Measurements from ENCODE around the gene KRT34. TPM values are rescaled to one million over a fixed set of nuclear protein-coding genes. Genes with fewer than 3 reads are reported as not detected.
"Not testable (repeated sequence)": the region's sequence is repeated elsewhere in the genome, so short reads cannot be mapped to it uniquely, and the experiment has no call there.

KRT34 gene
- polyA plus RNA-seq, 3 donors, result 0.07 TPM; not detected in 2

DNA sequence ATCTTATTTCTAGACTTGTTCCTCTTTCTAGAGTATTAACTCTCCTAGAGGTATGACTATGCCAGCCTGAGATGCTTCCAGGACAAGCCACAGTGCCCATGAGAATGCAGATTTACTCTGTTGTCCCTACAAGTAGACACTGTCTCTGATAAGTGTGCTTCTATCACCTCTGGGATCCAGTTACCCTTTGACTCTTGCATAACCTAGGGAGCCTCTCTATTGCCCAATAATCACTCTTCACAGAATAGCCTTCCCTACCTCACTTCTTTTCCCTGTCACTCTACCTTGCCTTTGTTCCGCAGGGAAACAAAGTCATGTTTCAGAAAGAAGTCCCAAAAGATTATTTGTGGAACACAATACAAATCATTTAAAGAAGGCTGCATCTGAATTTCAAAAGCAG lies 1.6 kb upstream of the KRT34 start:
- no peak overlapping the region for H3K27ac ChIP-seq (ENCODE audit: low read depth, low read length)
- WGBS, 3 donors, result 85 to 94% (median 91%) methylated on average over 1 of the region's 1 CpG

DNA sequence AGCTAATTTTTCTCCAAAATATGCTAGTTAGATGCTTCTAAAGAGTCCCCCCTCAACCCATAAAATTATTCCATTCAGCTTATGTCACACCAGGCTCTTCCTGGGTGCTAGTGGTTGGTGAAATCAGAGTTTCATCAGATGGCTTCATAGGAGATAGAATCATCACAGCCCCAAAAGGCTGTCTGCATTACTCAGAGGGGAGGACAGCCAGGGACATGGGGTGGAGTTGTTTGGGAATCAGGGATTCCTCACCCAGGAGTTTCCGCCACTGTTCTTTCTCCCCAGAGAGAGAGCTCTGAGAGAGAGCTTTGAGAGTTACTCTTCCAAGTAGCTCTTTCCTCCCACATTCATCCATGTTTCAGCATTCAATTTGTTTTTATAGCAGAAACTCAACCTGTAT lies 288 bp upstream of the KRT34 start:
- no peak overlapping the region for H3K27ac ChIP-seq (ENCODE audit: low read depth, low read length)
- WGBS, 3 donors, result 74 to 100% (median 96%) methylated on average over 1 of the region's 1 CpG

DNA sequence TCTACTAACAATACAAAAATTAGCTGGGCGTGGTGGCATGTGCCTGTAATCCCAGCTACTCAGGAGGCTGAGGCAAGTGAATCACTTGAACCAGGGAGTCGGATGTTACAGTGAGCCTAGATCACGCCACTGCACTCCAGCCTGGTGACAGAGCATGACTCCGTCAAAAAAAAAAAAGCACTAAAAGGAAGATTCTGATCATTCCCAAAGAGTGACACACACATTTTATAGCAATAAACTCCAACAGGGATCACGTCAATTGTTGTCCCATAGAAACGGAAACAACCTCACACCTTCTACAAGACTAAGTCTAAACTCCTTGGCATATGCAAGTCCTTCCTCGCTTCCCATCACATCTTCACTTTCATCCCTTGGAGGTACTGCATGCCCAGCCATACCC lies 2.0 kb downstream of the KRT34 start:
- H3K27ac ChIP-seq (ENCODE audit: low read depth, low read length), result not testable (repeated sequence)
- WGBS, 3 donors, result 81 to 94% (median 89%) methylated on average over 7 of the region's 7 CpGs

DNA sequence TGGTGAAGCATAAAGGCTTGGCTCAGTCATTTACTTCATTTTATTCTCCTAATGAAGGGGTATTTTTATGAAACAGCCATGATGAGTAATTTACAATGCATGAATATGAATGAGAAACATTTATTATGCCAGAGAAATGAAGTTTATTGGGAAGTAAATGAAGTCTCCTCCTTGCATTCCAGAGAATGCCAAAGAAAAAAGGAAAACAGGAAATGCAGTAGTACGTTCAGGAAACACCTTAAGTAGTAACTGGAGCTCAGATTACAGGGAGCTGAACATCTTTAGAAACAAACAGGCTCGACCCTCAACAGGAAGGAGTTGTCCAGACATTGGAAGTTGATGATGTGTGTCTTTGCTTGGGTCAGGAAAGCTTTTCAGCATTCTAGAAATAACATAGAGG lies 4.6 kb downstream of the KRT34 start:
- 8 to 19% (median 15%) methylated on average over 2 of the region's 2 CpGs for WGBS, 3 donors
- no peak overlapping the region for H3K27ac ChIP-seq (ENCODE audit: low read depth, low read length)

DNA sequence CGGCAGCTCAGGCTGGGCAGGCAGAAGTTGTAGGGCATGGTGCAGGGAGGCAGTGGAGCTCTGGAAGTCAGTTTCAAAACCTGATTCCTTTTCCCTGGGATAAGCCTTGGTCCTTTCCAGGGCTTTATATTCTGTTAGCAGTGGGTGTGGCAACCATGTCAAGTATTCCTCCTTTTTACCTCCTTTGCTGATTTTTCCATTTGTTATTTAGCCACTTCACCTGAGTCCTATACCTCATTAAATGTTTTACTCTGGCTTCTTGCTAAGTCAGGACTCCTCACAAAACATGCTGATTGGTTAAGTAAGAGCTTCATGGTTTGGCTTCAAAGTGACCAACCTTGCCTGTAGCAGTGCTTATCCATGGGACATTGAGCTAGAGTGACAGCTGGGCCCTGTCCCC lies 12.4 kb downstream of the KRT34 start, which contains the start of gene KRT33B:
Gene KRT33B, minus strand, starts transcription at position 101 of the 400 bp plus-strand sequence. Its CDS starts 63 bp downstream, at position 38.
- WGBS, 3 donors, result 89 to 100% (median 94%) methylated on average over 1 of the region's 1 CpG

DNA sequence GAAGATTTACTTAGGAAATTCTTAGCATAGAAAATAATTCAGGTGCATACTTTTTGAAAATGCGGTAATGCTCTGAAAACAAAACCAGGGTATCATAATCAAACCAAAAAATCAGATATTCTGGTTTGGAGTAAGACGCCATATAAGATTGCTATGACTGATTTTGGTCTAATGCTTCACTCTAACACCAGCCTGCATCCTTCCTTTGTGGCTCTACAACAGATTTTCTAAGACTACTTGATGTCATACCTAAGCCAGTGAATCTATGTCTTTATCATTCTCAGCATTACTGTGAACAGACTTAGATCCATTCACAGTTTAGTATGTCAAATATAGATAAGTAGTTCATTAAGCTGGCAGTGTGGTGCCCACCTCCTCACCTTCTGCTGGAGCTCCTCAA lies 13.1 kb downstream of the KRT34 start:
- no peak overlapping the region for H3K27ac ChIP-seq (ENCODE audit: low read depth, low read length)
- WGBS, 3 donors, result 81 to 97% (median 94%) methylated on average over 2 of the region's 2 CpGs

More for the DNA sequence above, 12.4 kb downstream of the KRT34 start, which contains the start of gene KRT33B:
- H3K27ac ChIP-seq (ENCODE audit: low read depth, low read length), result no peak within 1 kb of the TSS

DNA sequence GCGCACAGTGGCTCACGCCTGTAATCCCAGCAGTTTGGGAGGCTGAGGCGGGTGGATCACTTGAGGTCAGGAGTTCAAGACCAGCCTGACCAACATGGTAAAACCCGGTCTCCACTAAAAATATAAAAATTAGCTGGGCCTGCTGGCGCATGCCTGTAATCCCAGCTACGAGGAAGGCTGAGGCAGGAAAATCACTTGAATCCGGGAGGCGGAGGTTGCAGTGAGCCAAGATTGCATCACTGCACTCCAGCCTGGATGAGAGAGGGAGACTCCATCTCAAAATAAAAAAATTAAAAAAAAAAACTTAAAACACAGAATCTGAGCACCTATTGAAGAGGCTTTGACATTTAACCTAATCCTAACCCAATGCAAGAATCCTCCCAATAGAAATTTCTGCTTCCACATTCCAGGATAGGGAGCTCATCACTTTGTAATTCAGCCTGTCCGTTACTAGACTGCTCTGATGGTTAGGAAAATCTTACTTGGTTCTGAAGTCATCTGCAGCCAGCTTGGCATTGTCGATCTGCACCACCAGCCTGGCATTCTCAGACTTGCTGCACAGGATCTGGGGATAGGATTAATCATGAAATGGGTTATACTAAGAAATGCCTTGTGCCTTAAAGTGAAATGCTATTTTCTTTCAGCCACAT lies 14.6 kb downstream of the KRT34 start:
- WGBS, 3 donors, result 72 to 78% (median 77%) methylated on average over 10 of the region's 10 CpGs
- no peak overlapping the region for H3K27ac ChIP-seq (ENCODE audit: low read depth, low read length)

DNA sequence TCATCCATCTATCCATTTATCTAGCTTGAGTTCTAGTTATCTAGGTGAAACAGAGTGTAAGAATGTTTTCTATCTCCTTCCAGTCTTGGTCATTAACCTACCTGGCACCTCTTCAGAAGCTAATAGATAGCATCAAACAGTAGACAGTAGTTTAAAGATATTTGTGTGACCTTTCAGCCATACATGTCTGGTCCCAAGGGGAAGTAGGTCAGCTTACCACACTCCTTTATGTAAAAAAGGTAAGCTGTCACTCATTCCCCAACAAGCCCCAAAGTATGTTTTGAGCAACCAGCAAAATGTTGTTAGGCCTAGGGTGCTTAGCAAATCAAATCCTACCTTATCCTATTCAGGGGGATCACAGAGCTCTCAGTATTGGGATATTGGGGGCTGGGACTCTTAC lies 16.0 kb downstream of the KRT34 start:
- no peak overlapping the region for H3K27ac ChIP-seq (ENCODE audit: low read depth, low read length)

DNA sequence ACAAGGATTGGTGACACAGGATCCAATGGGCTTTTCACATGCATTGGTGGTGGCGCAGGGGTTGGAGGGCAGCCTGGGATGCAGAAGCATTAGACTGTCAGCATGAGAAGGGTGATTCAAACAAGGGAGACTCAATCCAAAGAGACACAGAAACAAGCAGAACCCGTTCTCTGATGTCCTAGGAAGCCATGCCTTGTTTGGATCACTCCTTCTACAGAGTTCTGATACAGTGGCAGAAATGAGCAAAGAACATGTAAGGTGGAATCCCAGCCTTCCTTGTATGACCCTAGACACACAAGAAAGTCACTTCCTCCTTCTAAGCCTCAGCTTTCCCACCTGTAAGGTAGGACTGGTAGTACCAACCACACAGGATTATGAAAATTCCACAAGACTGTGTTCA lies 18.2 kb downstream of the KRT34 start:
- H3K27ac ChIP-seq (ENCODE audit: low read depth, low read length), result no peak overlapping the region
- 65 to 89% (median 79%) methylated on average over 2 of the region's 2 CpGs for WGBS, 3 donors

DNA sequence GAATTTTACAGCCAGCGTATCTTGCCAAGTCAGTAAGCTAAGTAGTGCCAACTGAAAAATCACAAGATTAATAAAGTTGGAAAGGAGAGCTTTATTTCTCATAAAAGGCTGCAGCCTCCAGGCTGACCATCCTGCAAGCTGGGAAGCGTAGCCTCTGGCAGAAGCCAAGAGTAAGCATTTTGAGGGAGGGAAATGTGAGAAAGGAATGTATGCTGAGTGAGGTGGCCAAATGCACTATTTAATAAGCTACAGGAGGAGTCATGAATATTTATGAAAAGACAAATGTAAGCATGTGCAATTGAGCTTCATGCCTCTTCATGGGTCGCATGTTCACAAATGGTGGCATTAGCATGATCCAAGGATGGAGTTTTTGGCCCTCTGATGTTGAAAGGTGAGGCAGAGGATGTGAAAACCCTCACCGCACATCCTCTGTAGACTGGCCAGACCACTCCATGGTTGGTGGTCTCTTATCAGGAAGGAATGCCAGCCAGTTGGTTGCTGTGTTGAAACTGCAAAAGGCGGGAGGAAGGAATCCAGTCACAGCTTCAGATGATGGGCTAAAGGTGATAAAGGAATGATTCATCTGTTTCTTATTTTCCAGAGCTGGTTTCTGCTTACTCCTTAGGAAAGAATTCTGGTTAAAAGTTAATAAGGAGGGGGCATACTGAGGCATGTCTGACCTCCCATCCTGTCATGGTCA lies 21.7 kb downstream of the KRT34 start:
- H3K27ac ChIP-seq (ENCODE audit: low read depth, low read length), result no peak overlapping the region
- WGBS, 3 donors, result 77 to 79% (median 79%) methylated on average over 5 of the region's 5 CpGs

DNA sequence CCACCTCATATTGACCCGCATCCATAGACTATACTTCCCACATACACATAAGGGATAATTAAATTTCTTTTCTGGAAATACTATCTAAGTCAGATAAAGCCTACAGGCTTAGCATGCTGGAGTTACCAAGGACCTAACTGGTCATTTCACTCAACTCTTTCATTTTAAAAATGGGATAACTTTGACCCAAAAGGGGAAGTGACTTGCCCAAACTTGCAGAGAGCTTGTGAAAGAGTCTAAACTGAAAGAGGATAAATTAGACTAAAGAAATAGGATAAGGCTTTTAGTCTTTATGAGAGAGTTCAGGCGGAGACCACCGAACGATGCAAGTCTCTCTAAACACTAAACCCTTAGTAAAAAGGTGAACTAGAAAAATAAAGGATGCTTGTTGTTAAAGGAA lies 27.6 kb downstream of the KRT34 start:
- H3K27ac ChIP-seq (ENCODE audit: low read depth, low read length), result no peak overlapping the region
- 80 to 87% (median 84%) methylated on average over 4 of the region's 4 CpGs for WGBS, 3 donors

DNA sequence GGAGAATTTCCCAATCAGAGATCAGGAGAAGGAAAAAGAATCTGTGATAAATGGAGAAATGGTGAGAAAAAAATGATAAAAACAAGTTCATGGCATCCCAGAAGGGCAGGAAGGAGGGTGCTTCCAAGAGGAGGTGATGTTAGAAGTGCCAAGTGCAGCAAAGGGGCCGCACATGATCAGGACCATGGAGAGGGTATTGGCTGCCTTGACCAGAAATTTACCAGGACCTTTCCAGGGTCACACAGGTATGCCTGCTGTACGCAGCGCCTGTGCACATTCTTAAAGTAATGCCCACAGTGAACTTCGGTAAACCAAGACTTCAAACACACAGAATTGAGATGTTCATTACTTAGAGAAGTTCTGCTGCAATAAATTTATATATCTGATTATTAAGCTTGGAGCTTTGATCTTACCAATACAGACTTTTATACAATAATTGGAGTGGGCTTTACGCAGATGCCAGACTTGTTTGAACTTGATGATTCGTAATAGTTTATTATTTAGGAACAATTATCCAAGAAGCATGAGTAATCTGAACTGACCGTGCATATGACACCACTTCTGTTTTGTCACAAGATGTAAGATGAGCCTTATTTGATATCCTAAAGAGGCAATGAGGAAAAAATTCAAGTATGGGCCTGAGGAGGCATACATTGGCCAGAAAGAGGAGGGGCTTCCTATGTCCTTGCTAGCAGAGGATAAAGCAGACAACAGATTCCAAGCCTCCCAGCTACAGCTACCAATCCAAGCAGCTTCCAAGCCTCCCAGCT lies 29.3 kb downstream of the KRT34 start:
- H3K27ac ChIP-seq (ENCODE audit: low read depth, low read length), result no peak overlapping the region
- 57 to 80% (median 78%) methylated on average over 7 of the region's 7 CpGs for WGBS, 3 donors

DNA sequence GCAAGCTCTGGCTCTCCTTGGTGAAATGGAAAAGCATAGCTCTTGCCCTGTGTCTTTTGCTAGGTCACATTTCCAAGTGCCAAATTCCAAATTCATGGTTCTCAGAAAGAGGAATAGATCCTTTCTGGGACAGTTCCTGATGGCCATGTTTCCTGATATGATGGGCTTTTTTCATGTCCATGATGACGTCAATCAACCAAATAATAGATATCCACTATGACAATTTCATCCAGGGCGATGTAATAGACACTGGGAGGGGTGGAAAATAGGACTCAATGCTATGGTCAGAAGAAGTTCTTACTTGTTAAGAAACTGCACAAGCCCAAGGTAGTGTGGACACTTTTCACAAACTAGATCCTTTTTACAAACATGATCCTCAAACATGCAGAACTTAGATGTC lies 30.9 kb downstream of the KRT34 start:
- WGBS, 3 donors, result 70 to 95% (median 93%) methylated on average over 2 of the region's 2 CpGs
- H3K27ac ChIP-seq (ENCODE audit: low read depth, low read length), result no peak overlapping the region

DNA sequence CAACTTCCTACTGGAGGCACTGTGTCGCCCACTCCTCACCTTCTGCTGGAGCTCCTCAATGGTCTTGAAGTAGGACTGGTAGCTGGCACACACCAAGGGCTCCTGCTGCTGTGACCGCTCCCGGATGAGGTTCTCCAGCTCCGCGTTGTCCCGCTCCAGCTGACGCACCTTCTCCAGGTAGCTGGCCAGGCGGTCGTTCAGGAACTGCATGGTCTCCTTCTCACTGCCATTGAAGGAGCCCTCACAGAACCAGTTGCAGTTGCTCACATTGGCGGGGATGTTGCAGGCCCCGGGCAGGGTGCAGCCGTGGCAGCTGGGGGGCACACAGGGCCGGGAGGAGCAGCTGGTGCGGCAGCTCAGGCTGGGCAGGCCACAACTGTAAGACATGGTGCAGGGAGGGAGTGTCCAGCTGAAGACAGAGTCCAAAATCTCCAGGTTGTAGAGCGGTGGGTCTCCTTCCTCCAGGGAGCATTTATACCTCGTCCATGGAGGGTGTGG lies 31.7 kb downstream of the KRT34 start, which contains the start of gene KRT33A:
Gene KRT33A, minus strand, starts transcription at position 448 of the 498 bp plus-strand sequence. Its CDS starts 61 bp downstream, at position 387.
- not testable (repeated sequence) for H3K27ac ChIP-seq (ENCODE audit: low read depth, low read length)
- WGBS, 3 donors, result 79 to 92% (median 91%) methylated on average over 14 to 16 of the region's 16 CpGs

DNA sequence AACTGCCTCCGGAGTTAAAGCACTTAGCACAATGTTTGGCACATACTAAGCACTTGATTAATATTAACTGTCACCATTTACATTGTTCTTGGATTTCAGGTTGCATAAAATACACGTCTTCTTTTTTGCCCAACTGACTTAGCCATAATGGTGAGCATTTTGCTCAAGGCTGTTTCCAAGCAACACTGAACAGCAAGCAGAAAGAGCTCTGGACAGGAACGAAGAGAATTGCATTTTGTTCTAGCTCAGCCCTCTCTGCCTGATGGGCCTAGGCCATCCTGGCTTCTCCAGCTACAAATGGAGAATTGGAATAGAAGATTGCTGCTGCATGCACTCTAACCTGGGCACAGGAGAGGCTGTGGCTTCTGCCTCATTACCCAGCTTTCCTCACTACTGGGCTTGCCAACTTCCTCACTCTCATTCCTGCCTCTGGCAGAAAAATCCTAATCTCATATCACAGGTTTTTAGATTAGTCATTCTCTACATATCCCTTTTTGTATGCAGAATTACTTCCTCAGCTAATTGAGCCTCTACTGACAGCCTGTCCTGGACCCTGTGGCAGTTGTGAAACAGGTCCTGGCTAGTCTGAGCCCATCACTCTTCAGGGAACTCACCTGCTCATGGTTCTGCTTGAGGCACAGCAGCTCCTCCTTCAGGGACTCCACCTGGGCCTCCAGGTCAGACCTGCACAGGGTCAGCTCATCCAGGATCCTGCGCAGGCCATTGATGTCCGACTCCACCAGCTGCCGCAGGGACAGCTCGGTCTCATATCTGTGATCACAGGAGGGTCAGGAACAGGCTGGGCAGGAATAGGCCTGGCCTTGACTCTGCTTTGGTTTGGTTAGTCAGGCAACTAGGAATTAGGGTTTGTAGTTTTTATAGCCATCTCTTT lies 34.0 kb downstream of the KRT34 start:
- WGBS, 3 donors, result 74 to 88% (median 83%) methylated on average over 7 of the region's 7 CpGs

DNA sequence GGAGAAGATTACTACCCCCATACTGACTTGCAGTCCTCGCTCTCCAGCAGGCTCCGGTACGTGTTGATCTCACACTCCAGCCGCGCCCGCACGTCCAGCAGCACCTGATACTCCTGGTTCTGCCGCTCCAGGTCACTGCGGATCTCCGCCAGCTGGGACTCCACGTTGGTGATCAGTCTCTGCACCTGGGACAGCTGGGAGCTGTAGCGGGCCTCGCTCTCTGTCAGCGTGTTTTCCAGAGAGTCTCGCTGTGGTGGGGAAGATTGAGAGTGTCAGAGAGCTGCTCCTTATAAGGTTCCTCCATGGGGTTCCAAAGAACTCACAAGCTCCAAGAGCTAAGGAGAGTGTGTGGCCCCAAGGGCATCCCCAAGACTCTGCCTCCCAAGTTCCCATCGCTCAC lies 35.7 kb downstream of the KRT34 start:
- not testable (repeated sequence) for H3K27ac ChIP-seq (ENCODE audit: low read depth, low read length)
- WGBS, 3 donors, result 86 to 93% (median 90%) methylated on average over 16 of the region's 16 CpGs

More for the DNA sequence above, 34.0 kb downstream of the KRT34 start:
- H3K27ac ChIP-seq (ENCODE audit: low read depth, low read length), result no peak overlapping the region

DNA sequence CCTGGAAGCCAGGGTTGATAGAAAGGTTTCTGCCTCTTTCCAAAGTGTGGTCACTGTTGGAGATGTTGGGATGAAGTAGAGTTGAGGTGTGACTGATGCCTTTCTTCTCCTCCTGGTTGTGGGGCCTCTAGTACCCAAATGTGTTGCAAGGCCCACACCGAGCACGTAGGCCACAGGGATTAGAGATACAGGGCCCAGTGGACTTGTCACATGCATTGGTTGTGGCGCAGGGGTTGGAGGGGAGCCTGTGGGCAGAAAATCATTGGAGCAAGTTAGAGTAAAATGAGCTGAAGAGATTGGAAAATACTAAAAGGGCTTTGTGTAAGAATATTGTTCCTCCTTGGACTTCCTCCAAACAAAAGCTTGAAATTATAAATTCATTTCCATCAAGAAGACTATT lies 36.1 kb downstream of the KRT34 start:
- WGBS, 3 donors, result 86 to 87% (median 86%) methylated on average over 3 of the region's 3 CpGs
- H3K27ac ChIP-seq (ENCODE audit: low read depth, low read length), result no peak overlapping the region

DNA sequence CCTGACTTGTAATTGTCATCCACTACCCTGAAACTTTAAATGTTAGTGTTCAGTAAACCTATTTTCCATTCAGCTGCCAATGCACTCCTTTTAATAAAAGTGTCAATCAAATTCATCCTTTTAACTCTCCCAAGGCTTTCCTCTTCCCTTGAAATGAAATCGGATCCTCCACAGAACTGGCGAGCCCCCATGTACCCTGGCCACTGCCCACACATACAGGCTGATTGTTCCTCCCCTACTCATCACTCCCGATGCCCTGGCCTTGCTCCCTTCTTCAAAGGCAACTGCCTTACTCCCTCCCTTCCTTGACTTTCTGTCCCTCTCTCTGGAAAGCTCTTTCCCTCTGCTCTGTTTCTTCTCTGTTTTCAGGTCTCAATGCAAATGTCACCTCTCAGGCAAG lies 39.1 kb downstream of the KRT34 start:
- WGBS, 3 donors, result 76 to 85% (median 76%) methylated on average over 3 of the region's 3 CpGs
- H3K27ac ChIP-seq (ENCODE audit: low read depth, low read length), result no peak overlapping the region
